Osteocyte (in vitro differentiated cells): ENCODE measurements around the gene ANKRD17. TPM values are rescaled to one million over a fixed set of nuclear protein-coding genes. Genes with fewer than 3 reads are reported as not detected.

Source experiments
- DNase-seq: peaks from one replicate; pipeline ENCODE4 v3.0.0; 2021; ENCODE audit warnings: mixed read lengths; ENCODE audit not compliant: unreplicated experiment; ENCODE audit errors: extremely low spot score
- H3K27ac Mint-ChIP-seq: one replicate; pipeline ENCODE4 v1.8.0; 2021; ENCODE audit warnings: mild to moderate bottlenecking, mixed read lengths; ENCODE audit not compliant: unreplicated experiment
- H3K27me3 Mint-ChIP-seq: one replicate; pipeline ENCODE4 v1.8.0; 2021; ENCODE audit warnings: mixed read lengths; ENCODE audit not compliant: unreplicated experiment
- H3K36me3 Mint-ChIP-seq: one replicate; pipeline ENCODE4 v1.8.0; 2021; ENCODE audit warnings: mixed read lengths; ENCODE audit not compliant: unreplicated experiment
- H3K4me1 Mint-ChIP-seq: one replicate; pipeline ENCODE4 v1.8.0; 2021; ENCODE audit warnings: mixed read lengths; ENCODE audit not compliant: unreplicated experiment
- H3K4me3 Mint-ChIP-seq: one replicate; pipeline ENCODE4 v1.8.0; 2021; ENCODE audit warnings: mild to moderate bottlenecking, moderate library complexity, mixed read lengths; ENCODE audit not compliant: unreplicated experiment
- H3K9me3 Mint-ChIP-seq: one replicate; pipeline ENCODE4 v1.8.0; 2021; ENCODE audit warnings: mixed read lengths; ENCODE audit not compliant: unreplicated experiment
- CTCF ChIP-seq: fragments of 200-600 bp; sonication (generic); IDR thresholded peaks from 2 replicates; pipeline ENCODE4 v1.5.0; 2021; ENCODE audit warnings: antibody characterized with exemption, mild to moderate bottlenecking, moderate library complexity
- total RNA-seq: library from RNA; stranded (reverse); gene quantifications from 2 replicates; pipeline ENCODE4 v1.2.1, GENCODE V29; 2021

ANKRD17 gene
- total RNA-seq, 1 donor from 2014 or later = 76.0 TPM

- Mint-ChIP-seq H3K4me3 (no peak overlapping the region), H3K36me3 (peaks cover 36% of the 10 kb centered on the region), H3K27ac (no peak overlapping the region)
Measured at GRCh38 chr4:73090738-73091137, 167.9 kb downstream of the ANKRD17 start.

GRCh38 chr4:73087871-73088270 is 170.7 kb downstream of the ANKRD17 start:
- H3K9me3 Mint-ChIP-seq = no peaks in the 10 kb centered on the region
- peaks cover 40% of the 10 kb centered on the region for H3K36me3 Mint-ChIP-seq
- no peaks in the 10 kb centered on the region for H3K27me3 Mint-ChIP-seq
- TF ChIP-seq CTCF = no peak
- no peak overlapping the region for H3K4me3 Mint-ChIP-seq
- no peak for DNase-seq
- H3K27ac Mint-ChIP-seq = peak overlapping the region; percentile 35
- H3K4me1 Mint-ChIP-seq = no peaks in the 10 kb centered on the region

More at GRCh38 chr4:73090738-73091137, 167.9 kb downstream of the ANKRD17 start:
- no peaks in the 10 kb centered on the region for H3K9me3 Mint-ChIP-seq
- no peaks in the 10 kb centered on the region for H3K27me3 Mint-ChIP-seq
- TF ChIP-seq CTCF = no peak
- H3K4me1 Mint-ChIP-seq = no peaks in the 10 kb centered on the region
- no peak for DNase-seq

- TF ChIP-seq CTCF = no peak
- peaks cover 33% of the 10 kb centered on the region for H3K36me3 Mint-ChIP-seq
- no peak for DNase-seq
- H3K4me3 Mint-ChIP-seq = no peak overlapping the region
- no peaks in the 10 kb centered on the region for H3K9me3 Mint-ChIP-seq
- H3K4me1 Mint-ChIP-seq = no peaks in the 10 kb centered on the region
- no peak overlapping the region for H3K27ac Mint-ChIP-seq
- no peaks in the 10 kb centered on the region for H3K27me3 Mint-ChIP-seq
Measured at GRCh38 chr4:73086095-73086868, 172.3 kb downstream of the ANKRD17 start.

GRCh38 chr4:73080789-73081188 is 177.8 kb downstream of the ANKRD17 start:
- no peak overlapping the region for H3K4me3 Mint-ChIP-seq
- no peak for TF ChIP-seq CTCF
- no peaks in the 10 kb centered on the region for H3K27me3 Mint-ChIP-seq
- DNase-seq = no peak
- peaks cover 36% of the 10 kb centered on the region for H3K36me3 Mint-ChIP-seq
- no peaks in the 10 kb centered on the region for H3K9me3 Mint-ChIP-seq
- H3K4me1 Mint-ChIP-seq = no peaks in the 10 kb centered on the region
- no peak overlapping the region for H3K27ac Mint-ChIP-seq

- Mint-ChIP-seq H3K4me1 (no peaks in the 10 kb centered on the region), H3K4me3 (no peak overlapping the region)
Measured at GRCh38 chr4:73075832-73076231, 182.8 kb downstream of the ANKRD17 start.

More at GRCh38 chr4:73075832-73076231, 182.8 kb downstream of the ANKRD17 start:
- DNase-seq = no peak
- Mint-ChIP-seq H3K27me3 (no peaks in the 10 kb centered on the region), H3K9me3 (no peaks in the 10 kb centered on the region), H3K27ac (no peak overlapping the region), H3K36me3 (peaks cover 32% of the 10 kb centered on the region)
- TF ChIP-seq CTCF = no peak
